C4-2B (cell line): Measurements from ENCODE around the gene ANKLE1.

Source experiments
- CTCF ChIP-seq: fragments of 450-650 bp; conservative IDR thresholded peaks from 2 replicates; pipeline ENCODE4 v1.5.1; 2017; ENCODE audit warnings: mild to moderate bottlenecking
- ZFX ChIP-seq: fragments of 450-650 bp; IDR thresholded peaks from 2 replicates; pipeline ENCODE4 v1.6.1; 2017

GRCh38 chr19:17279436-17279835 is 2.3 kb upstream of the ANKLE1 start:
- TF ChIP-seq CTCF, result no peak
- no peak for TF ChIP-seq ZFX
